ENCODE measurements around the gene KIAA1614.

Gene KIAA1614

GRCh38 chr1:180952657-180953013, 39.9 kb downstream of the KIAA1614 start:
- H2AFZ ChIP-seq (ENCODE audit: low read depth): no peak overlapping the region
- H3K27me3 ChIP-seq (ENCODE audit: insufficient read depth, low read depth): no peaks in the 10 kb centered on the region
- H3K9ac ChIP-seq: no peak overlapping the region
- no peaks in the 10 kb centered on the region for H3K79me2 ChIP-seq (ENCODE audit: insufficient read depth, low read depth)
- H3K4me2 ChIP-seq: no peak overlapping the region
- peaks cover 19% of the 10 kb centered on the region for H3K4me1 ChIP-seq (ENCODE audit: low read depth, poor library complexity, severe bottlenecking)
- TF ChIP-seq CTCF (conservative IDR thresholded peaks at IDR 0.05; ENCODE audit: low read depth, low read length): no peak
- no peaks in the 10 kb centered on the region for H4K20me1 ChIP-seq (ENCODE audit: insufficient read depth)
- H3K36me3 ChIP-seq (ENCODE audit: insufficient read depth): no peaks in the 10 kb centered on the region
- no peak overlapping the region for H3K27ac ChIP-seq
- no peak overlapping the region for H3K4me3 ChIP-seq (IDR thresholded peaks at IDR 0.05; ENCODE audit: insufficient read depth, low read depth, low read length)

GRCh38 chr1:180953291-180954004, 40.8 kb downstream of the KIAA1614 start:
- H4K20me1 ChIP-seq (ENCODE audit: insufficient read depth): no peaks in the 10 kb centered on the region
- no peak overlapping the region for H3K4me3 ChIP-seq (IDR thresholded peaks at IDR 0.05; ENCODE audit: insufficient read depth, low read depth, low read length)
- H3K9ac ChIP-seq: peak overlapping the region; percentile 43; the same call in 1 of the 2 replicates
- H3K27me3 ChIP-seq (ENCODE audit: insufficient read depth, low read depth): no peaks in the 10 kb centered on the region
- no peaks in the 10 kb centered on the region for H3K36me3 ChIP-seq (ENCODE audit: insufficient read depth)
- TF ChIP-seq CTCF (conservative IDR thresholded peaks at IDR 0.05; ENCODE audit: low read depth, low read length): no peak
- H2AFZ ChIP-seq (ENCODE audit: low read depth): peak overlapping the region; percentile 47; the same call in 1 of the 2 replicates
- H3K79me2 ChIP-seq (ENCODE audit: insufficient read depth, low read depth): no peaks in the 10 kb centered on the region
- H3K27ac ChIP-seq: no peak overlapping the region
- H3K4me1 ChIP-seq (ENCODE audit: low read depth, poor library complexity, severe bottlenecking): peaks cover 19% of the 10 kb centered on the region
- H3K4me2 ChIP-seq: peak overlapping the region; percentile 30; the same call in 1 of the 2 replicates

GRCh38 chr1:180954005-180954800, 41.5 kb downstream of the KIAA1614 start:
- Histone ChIP-seq H3K36me3 (ENCODE audit: insufficient read depth) (no peaks in the 10 kb centered on the region), H3K79me2 (ENCODE audit: insufficient read depth, low read depth) (no peaks in the 10 kb centered on the region), H4K20me1 (ENCODE audit: insufficient read depth) (no peaks in the 10 kb centered on the region), H3K4me3 (IDR thresholded peaks at IDR 0.05; ENCODE audit: insufficient read depth, low read depth, low read length) (no peak overlapping the region), H3K4me2 (peak overlapping the region; percentile 30; the same call in 1 of the 2 replicates), H2AFZ (ENCODE audit: low read depth) (peak overlapping the region; percentile 47; the same call in 1 of the 2 replicates), H3K27me3 (ENCODE audit: insufficient read depth, low read depth) (no peaks in the 10 kb centered on the region), H3K9ac (peak overlapping the region; percentile 43; the same call in 1 of the 2 replicates), H3K27ac (no peak overlapping the region), H3K4me1 (ENCODE audit: low read depth, poor library complexity, severe bottlenecking) (peaks cover 19% of the 10 kb centered on the region)
- no peak for TF ChIP-seq CTCF (conservative IDR thresholded peaks at IDR 0.05; ENCODE audit: low read depth, low read length)

- H3K36me3 ChIP-seq (ENCODE audit: insufficient read depth): no peaks in the 10 kb centered on the region
- H3K27me3 ChIP-seq (ENCODE audit: insufficient read depth, low read depth): no peaks in the 10 kb centered on the region
- no peak overlapping the region for H2AFZ ChIP-seq (ENCODE audit: low read depth)
- H3K79me2 ChIP-seq (ENCODE audit: insufficient read depth, low read depth): no peaks in the 10 kb centered on the region
- H3K9ac ChIP-seq: no peak overlapping the region
- no peaks in the 10 kb centered on the region for H4K20me1 ChIP-seq (ENCODE audit: insufficient read depth)
- no peak overlapping the region for H3K4me3 ChIP-seq (IDR thresholded peaks at IDR 0.05; ENCODE audit: insufficient read depth, low read depth, low read length)
- H3K4me1 ChIP-seq (ENCODE audit: low read depth, poor library complexity, severe bottlenecking): peaks cover 19% of the 10 kb centered on the region
- no peak overlapping the region for H3K27ac ChIP-seq
- TF ChIP-seq CTCF (conservative IDR thresholded peaks at IDR 0.05; ENCODE audit: low read depth, low read length): no peak
- no peak overlapping the region for H3K4me2 ChIP-seq
Measured at GRCh38 chr1:180954801-180955165, 42.1 kb downstream of the KIAA1614 start.

All from KMS-11 (cell line).